DMS 273 treated with DMSO at 0.1 percent for 48 hours (cell line): ENCODE results near the gene CCL4.
"Not testable (repeated sequence)": the region's sequence is repeated elsewhere in the genome, so short reads cannot be mapped to it uniquely, and the experiment has no call there.

Experiments used
- DNase-seq: peaks from one replicate; lab custom pipeline; 2025; lab: John Stamatoyannopoulos, UW

The CCL4 gene

GRCh38 chr17:36103401-36103975, at the start of gene CCL4:
Gene CCL4, plus strand, starts transcription at chr17:36103827. Its CDS starts 79 bp downstream, at chr17:36103906.
- not testable (repeated sequence) for DNase-seq

GRCh38 chr17:36055171-36055570, 48.5 kb upstream of the CCL4 start:
- no peak for DNase-seq

- DNase-seq: no peak
These were observed 47.6 kb upstream of the CCL4 start for GRCh38 chr17:36055921-36056520.

GRCh38 chr17:36057911-36058310, 45.7 kb upstream of the CCL4 start:
- no peak for DNase-seq

DNA sequence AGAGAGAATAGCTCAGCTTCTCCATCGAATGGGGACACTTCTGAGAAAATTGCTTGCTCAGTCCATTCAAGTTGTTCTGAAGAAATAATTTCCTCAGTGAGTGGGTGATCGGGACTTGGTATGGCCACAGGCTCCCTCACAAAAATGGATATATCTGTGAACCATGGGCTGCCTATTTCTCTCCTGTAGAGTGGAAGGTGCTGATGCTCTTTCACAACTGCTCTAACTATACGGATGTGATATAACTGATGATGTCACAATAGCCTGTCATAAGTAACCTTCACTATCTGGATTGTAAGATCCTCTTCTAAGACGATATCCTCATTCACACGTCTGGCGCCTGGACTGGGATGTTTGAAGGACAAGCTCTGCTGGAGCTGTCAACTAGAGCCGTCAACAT, 44.2 kb upstream of the CCL4 start:
- DNase-seq: no peak

DNA sequence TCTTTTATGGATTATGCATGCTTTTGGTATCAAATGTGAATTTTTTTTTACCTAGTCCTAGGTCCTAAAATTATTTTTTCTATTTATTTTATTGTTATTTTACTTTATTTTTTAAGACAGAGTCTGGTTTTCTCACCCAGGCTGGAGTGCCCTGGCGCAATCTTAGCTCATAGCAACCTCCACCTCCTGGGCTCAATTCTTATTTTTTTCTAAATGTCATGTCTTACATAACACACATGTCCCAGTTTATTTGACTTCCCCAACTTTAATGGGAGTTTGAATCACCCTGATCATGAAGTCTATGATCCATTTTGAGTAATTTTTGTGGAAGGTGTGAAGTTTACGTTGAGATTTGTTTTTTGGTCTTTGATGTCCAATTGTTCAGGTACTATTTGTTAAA, 42.8 kb upstream of the CCL4 start:
- DNase-seq: no peak

DNA sequence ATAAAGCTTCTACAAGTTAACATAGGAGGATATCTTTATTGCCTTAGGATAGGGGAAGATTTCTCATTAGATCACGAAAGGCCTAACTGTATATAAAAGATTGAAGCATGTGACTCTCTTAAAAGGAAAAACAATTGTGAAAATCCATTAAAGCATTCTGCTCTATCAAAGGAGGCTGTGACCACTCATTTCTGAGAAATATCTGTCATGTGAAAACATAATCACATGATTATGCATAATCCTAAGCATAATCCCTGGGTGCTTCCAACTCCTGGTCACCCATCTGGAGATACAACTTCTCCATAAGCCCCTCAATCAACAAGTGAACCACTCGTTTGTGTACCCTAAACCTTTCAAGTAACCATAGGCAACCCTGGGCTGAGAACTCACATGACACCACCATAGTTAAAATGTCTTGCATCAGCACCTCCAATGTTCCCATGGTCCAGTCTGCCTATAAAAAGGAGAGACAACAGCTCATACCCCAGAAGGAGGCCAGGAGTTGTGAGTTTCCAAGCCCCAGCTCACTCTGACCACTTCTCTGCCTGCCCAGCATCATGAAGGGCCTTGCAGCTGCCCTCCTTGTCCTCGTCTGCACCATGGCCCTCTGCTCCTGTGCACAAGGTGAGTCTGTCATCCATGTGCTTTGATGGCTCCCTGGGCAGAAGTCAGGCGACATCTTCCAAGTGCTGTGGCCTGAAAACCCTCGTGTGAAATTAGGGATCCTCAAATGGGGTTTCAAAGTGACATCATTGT, 39.7 kb upstream of the CCL4 start, which contains the start of gene CCL18:
Gene CCL18, plus strand, starts transcription at position 487 of the 756 bp plus-strand sequence. Its CDS starts 71 bp downstream, at position 558.
- no peak for DNase-seq

- no peak for DNase-seq
These were observed 37.2 kb upstream of the CCL4 start for GRCh38 chr17:36066365-36066985.

DNA sequence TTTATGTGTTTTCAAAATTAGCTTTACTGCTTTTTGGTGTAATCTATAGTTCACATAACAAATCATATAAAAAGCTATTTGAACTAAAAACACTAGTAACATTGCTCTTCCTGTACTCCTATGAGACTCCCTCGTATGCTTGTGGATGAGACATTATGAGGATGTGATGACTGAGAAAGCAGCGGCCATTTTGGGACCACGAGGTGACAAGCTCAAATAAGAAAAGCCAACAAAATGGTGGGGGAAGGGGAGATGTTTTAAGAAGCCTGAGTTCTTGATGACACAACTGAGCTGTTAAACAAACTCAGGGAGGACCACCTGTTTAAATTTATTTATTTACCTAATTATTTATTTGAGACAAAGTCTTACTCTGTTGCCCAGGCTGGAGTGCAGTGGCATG, 35.1 kb upstream of the CCL4 start:
- no peak for DNase-seq

DNA sequence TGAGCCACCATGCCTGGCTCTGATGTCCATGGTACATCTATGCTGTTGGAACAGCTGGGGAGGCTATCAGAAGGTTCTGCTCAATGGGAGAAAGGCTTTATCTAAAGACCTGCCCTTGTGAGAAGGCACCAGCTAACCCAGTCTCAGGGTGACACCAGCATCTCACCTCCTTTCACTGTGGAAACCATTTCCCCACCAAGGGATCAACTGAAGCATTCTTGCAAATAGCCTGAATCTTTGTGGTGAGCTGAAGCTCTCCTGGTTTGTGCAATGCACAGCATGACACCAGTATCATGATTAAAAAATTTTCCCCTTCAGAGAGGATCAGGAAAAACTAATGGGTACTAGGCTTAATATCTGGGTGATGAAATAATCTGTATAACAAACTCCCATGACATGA, 34.5 kb upstream of the CCL4 start:
- DNase-seq: no peak

GRCh38 chr17:36070427-36070826, 33.2 kb upstream of the CCL4 start:
- DNase-seq: no peak

- no peak for DNase-seq
These were observed 31.9 kb upstream of the CCL4 start for GRCh38 chr17:36071751-36072150.

DNA sequence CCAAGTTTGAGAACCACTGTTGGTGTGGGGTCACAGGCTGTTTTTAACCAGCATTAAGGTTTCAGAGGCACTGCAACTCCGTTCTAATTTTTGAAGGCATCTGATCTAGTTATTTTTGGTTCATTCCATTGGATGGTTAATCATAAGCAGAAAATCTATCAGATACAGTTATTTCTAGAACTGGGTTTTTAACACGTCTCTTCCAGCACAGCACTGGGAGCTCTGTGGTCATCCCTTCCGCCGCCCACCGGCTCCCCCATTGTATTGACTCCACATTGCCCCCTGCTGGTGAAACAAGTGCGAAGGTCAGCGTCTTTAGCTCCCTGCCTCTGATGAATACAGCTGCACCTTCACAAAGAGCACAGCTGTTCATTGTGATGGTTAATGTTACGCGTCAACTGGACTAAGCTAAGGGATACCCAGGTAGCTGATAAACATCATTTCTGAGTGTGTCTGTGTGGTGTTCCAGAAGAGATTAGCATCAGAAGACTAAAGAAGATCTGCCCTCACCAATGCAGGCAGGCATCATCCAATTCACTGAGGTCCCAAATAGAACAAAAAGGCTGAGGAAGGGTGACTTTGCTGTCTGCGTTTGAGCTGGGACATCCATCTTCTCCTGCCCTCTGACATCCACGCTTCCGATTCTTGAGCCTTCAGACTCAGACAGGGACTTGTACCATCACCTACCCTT, 31.1 kb upstream of the CCL4 start:
- no peak for DNase-seq

DNA sequence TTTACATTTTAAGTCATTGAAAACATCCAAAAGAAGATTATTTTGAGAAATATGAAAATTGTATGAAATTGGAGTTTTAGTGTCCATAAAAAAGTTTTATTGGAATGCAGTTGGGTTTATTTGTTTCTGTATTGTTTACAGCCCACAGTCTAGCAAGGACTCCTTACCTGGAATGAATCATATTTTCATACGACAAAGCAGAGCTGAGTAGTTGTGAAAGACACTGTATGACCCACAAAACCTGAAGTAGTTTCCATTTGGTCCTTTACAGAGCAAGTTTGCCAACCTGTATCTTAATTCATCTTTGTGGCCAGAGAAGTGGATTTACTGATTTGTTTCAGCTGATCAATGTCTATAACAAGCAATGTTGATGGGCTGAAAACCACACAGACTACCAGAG, 29.3 kb upstream of the CCL4 start:
- no peak for DNase-seq

DNA sequence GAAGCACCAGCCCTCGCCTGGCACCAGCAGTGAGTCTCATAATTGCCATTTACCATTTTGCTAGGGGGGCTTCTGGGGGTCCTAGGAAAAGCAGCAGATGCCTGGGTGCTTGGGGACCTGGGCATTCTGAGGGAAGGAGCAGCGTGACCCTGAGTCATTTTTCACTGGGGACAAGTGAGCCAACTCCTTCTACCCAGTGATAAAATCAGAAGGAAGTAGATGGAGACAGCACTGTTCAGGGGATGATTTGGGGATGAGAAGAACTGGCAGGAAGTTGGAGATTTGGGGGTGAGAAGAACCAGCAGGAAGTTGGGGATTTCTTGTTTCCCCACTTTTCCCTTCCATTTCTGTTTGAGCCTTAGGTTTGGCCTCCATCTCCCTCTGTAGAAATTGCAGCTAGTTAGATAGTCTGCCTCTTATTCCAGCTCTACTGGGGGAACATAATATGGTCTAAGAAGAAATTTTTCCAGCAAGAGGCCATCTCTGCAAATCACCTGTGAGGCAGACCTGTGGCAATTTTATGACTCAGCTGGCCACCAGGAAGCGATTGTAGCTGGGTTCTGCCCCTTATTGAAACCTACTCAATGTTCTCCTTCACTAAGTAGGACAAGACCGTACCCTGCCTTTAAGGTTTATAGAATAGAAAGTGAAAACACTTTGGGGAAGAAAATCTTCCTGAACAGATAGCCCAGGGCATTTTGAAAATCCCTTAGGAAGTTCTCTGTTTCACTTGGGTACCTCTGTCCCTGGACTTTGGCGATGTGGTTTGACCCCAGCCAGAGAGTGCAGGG, 21.8 kb upstream of the CCL4 start:
- not testable (repeated sequence) for DNase-seq

- DNase-seq: not testable (repeated sequence)
These were observed 21.0 kb upstream of the CCL4 start for GRCh38 chr17:36082482-36083120.

DNA sequence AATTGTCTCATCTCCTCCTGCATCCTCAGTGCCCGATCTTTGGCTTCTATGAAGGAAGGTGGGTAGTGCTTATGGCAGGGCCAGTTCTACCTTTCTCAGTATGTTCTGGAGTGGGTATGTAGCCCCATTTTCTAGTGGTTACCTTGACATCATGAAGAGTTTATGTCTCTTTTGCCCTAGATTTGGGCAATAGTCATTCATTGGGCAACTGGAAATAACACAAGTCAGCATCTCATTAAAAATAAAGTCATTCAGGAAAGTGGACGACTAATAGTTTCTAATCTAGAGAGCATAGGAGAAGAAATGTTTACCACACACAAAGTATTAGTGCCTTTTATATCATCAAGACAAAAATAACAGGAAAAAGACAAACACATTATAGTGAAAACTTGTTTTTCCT, 19.9 kb upstream of the CCL4 start:
- not testable (repeated sequence) for DNase-seq

DNA sequence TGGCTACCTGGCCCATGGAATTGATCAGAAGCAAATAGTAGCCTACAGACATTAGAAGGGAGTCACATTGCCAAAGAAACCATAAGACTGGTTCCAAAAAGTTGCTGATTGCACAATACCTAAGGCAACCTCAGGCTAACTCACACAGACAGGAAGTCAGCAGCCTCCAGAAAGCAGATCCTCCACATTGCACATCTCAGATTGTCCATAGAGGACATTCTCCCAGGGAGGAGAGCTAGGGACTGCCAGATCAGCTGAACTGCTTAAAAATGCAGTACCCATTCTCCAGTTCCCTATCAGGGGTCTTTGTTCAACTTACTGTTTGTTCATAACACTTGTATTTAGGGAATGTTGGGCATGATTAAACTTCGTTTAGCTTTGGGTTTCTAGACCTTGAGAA, 17.9 kb upstream of the CCL4 start:
- DNase-seq: no peak

DNA sequence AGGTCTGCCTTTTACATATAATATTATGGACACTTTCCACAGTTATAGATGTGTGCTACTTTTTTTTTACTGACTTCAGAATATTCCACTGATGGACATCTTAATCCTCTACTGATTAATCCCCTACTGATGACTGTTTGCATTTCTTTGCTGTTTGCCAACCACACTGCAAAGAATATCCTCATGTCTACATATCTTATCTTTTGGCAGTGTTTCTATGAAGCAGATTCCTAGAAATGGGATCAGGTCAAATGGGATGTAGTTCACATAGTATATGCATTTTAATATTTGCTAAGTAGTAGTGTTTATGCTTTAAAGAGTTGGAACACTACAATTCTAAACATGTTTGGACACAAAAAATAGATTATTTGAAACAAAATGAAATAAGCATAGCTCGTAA, 16.8 kb upstream of the CCL4 start:
- DNase-seq: no peak

GRCh38 chr17:36087471-36087870, 16.2 kb upstream of the CCL4 start:
- DNase-seq: not testable (repeated sequence)
